NCI-H2081 treated with DMSO at 0.1 percent for 48 hours (cell line): ENCODE data around the gene DBN1.
A peak's percentile ranks its signal among the peaks of the same experiment; 100 is the strongest.
"Not testable (repeated sequence)": the region's sequence is repeated elsewhere in the genome, so short reads cannot be mapped to it uniquely, and the experiment has no call there.

Experiments
- DNase-seq: peaks from one replicate; lab custom pipeline; 2025; lab: John Stamatoyannopoulos, UW

The DBN1 gene

GRCh38 chr5:177429248-177430040 is 44.0 kb downstream of the DBN1 start:
- DNase-seq: no peak

DNA sequence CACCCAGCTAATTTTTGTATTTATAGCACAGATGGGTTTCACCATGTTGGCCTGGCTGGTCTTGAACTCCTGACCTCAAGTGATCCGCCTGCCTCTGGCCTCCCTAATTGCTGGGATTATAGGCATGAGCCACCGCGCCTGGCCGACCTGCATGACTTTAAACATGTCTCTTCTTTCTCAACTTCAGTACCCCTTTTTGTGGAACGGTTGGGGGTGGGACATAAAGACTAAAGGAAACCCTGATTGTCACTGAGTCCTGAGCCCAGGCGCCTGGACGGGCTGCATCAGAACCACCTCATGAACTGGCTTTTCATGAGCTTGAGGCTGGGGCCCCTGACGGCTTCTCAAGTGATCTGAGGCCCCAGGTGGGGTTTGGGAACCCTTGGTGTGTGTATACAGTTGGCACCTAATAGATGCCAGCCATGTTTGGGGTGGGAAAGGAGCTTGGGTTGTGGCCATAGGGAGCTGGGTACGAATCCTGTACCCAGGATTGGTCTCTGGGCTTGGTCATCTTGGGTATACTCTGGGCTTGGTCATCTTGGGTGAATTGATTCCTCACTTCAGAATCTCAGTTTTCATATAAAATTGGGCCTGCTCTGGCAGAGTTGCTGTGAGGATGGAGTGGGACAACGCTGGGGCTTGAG is 44.7 kb downstream of the DBN1 start:
- no peak for DNase-seq

DNA sequence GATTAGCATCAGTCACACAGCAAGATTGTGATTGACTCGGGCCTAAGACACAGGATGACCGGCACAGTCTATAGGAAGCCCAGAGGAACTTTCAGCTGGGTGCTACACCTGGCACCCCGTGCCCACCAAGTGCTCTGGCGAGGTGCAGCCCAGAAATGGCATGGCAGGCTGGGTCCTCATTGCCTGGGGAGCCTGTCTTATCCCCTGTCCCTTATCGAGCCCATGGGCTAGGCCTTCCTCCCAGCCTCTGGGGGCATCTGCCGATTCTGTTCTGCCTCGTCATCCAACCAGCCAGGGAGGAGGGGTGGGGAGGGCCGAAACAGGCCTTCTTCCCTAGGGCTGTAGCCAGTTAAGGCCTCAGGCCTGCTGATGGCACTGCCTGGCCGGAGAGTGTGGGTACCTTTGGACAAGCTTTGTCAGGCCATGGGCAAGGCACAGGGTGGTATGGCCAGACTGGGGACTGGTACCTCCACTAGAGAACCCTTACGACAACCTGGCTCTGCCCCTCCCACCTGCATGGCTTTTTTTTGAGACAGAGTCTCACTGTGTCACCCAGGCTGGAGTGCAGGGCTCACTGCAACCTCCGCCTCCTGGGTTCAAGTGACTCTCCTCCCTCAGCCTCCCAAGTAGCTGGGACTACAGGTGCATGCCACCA is 45.4 kb downstream of the DBN1 start:
- no peak for DNase-seq

GRCh38 chr5:177427211-177427822 is 46.1 kb downstream of the DBN1 start:
- DNase-seq: no peak

GRCh38 chr5:177426566-177427210 is 46.7 kb downstream of the DBN1 start, which contains the start of gene GRK6:
Gene GRK6, plus strand, starts transcription at chr5:177426676. Its CDS starts 170 bp downstream, at chr5:177426846.
- DNase-seq: no peak

DNA sequence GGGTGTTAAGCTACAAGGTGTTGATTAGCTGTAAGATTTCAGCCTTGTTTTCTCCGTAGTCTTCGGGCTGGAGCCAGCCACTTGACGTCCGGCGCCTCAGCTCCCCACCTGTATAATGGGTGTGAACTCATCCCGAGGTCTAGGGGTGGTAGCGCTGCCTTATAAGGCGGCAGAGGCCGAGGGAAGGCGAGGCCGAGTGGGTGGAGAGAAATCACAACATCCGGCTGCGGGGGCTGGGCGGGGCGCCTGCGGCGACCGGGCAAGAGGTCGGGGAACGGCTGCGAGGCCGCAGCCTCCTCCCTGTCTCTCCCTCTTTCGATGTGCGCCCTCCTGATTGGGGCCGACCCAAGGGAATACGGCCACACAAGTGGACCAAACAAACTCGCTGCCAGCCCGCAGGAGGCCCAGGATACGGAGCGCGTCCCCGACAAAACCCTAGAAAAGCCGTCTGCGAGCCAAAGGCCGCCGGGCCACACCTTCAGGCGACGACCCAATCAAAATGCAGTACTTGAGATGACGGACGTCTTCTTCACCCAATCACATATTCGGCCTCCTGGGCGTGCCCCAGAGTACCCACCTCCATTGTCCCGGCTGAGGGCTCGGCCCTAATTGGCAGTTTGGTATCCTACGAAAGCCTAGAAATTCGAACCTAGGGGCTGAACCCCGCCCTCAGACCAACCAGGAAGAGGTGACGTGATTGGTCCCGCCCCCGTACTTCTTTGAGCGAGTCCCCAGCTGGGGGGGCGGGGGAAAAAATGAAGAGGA is 47.5 kb downstream of the DBN1 start:
- DNase-seq: peak; percentile 99

- no peak for DNase-seq
Measured at GRCh38 chr5:177425196-177425800, 48.1 kb downstream of the DBN1 start.

DNA sequence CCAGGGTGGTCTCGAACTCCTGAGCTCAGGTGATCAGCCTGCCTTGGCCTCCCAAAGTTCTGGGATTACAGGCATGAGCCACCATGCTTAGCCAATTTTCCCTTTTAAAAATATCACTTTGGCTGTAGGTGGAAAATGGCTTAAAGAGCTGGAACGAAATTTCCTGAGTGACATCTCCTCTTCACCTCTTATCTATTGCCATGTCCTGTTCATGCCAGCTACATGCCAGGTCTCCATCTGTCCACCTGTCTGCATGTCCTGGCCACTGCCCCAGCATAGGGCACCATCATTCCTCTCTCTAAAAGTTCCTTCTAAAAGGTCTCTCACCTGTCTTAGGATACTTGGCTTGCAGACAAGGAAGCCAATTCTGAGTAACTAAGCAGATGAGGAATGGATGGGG is 49.8 kb downstream of the DBN1 start:
- DNase-seq: no peak

DNA sequence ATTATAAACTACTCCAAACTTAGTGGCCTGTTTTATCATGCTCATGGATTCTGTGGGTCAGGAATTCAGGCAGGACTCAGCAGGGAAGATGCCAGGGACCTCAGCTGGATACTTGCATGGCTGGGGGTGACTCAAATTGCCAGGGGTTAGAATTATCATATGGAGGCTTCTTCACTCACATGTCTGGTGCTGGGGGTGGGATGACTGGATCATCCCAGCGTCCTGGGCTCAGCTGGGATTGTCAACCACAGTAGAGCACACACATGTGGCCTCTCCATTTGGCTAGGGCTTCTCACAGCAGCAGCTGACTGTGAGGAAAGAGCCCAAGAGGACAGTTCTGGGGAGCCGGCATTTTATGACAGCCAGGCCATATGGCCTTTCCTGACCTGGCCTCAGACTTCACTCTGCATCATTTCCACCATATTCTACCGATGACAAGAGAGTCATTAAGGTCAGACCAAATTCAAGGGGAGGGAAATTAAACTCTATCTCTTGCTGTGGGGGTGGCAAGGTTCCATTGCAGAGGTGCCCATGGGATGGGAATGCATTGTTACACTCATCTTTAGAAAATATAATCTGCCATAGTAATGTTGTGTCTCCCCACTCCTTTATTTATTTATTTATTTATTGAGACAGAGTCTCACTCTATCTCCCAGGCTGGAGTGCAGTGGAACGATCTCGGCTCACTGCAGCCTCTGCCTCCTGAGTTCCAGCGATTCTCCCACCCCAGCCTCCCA is 52.2 kb downstream of the DBN1 start:
- no peak for DNase-seq

DNA sequence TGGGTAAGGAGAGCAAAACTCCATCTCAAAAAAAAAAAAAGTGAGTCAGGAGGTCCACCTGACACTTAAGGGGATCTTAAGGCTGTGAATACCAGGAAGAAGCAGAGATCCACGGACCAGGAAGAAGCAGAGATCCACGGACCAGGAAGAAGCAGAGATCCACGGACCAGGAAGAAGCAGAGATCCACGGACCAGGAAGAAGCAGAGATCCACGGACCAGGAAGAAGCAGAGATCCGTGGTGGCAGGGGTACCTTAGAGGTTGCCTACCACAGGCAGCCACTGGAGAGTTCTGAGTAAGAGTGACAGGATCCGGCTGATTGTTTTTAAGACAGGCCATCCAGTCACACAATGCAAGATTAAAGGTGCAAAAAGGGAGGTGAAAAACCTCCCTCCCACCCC is 53.0 kb downstream of the DBN1 start:
- not testable (repeated sequence) for DNase-seq

- no peak for DNase-seq
Measured at GRCh38 chr5:177419046-177419445, 54.4 kb downstream of the DBN1 start.

- not testable (repeated sequence) for DNase-seq
Measured at GRCh38 chr5:177417081-177417480, 56.4 kb downstream of the DBN1 start.

- no peak for DNase-seq
Measured at GRCh38 chr5:177414481-177414880, 59.0 kb downstream of the DBN1 start.

DNA sequence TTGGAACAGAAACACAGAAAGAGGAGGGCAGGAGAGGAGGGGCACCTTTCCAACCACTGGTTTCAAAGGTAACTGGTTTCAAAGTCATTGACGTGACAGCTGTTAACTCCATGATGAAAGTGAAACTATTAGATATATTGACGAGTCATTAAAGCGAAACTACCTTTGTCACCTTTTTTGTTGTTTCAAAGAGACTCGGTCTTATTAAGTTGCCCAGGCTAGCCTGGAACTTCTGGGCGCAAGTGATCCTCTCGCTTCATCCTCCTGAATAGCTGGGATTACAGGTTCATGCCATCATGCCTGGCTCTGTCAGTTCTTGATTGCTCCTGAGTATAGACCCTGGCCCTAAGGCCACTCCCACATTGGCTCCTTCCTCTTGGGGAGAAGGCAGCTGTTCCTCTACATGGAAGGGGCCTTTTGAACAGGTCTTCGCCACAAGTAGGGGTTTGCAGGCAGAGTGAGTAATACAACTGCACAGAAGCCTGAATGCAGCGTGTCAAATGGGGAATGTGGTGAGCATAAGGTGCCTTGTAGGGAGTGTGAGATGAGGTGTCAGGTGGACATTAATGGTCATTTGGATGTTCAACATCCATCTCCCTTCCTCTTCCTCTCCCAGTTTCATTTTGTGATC is 60.7 kb downstream of the DBN1 start:
- no peak for DNase-seq

DNA sequence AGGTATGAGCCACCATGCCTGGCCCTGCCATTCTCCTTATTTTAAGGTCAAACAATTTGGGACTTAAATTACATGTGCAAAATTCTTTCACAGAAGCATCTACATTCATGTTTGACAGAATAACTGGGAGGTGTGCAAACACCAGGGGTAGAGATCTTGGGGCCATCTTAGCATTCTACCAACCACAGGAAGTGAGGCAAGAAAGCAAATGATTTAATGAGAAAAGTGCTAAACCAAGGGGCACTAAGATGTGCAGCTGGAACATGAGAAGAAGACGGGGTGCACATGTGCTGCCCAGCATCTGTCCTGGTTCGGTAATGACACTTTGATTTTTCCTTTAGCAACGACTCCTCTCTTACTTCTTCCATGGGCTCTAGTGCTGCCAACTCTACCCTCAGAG is 62.9 kb downstream of the DBN1 start:
- no peak for DNase-seq

DNA sequence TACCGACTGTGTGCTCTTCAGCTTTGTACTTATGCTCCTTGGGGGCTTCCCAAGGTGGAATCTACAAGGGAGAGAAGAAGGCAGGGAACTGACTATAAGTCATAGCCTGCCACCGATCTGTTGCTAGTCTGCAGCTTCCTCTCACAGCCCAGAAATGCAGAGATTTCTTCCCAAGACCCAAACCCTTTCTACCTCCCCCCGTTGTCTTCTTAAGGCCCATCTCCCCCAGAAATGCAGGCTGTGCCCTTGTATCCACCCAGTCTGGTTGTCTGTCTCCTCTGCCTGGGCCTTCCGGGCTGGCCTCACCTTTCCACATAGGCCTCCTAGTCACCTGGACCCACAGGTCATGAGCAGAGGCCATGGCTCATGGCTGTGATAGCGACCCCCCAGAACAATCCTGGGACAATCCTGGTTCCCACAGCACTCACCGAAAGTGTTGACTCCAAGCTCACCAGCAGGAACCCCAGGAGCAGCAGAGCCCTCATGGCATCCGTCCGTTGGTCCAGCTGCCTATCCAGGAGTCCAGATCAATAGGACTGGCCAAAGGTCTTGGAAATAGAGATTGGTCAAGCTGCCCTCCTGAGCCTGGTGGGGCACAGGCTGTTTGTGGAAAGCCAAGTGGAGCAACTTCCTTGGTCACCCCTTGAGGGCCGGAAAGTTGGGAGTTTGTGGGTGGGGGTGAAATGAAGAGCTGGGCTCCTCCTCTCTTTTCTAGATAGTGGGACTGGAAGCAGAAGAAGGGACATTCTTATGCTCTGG is 64.2 kb downstream of the DBN1 start, which contains the start of gene F12:
F12 (minus strand) TSS at position 522 of the 759 bp plus-strand sequence; CDS start at position 485, 37 bp downstream.
- DNase-seq: no peak
